NCI-H446 (cell line): ENCODE results near the gene SCN9A.
"Not testable (repeated sequence)": the region's sequence is repeated elsewhere in the genome, so short reads cannot be mapped to it uniquely, and the experiment has no call there.

Experiments used
- DNase-seq, 2 experiments: peaks; one replicate each; lab custom pipeline; 2025; lab: John Stamatoyannopoulos, UW

SCN9A gene

GRCh38 chr2:166375736-166376487, at the start of gene SCN9A:
Gene SCN9A, minus strand, starts transcription at chr2:166375944. Its CDS starts 64,188 bp downstream, at chr2:166311756.
- DNase-seq, result peak in 1 of 2 experiments; percentile 50

DNA sequence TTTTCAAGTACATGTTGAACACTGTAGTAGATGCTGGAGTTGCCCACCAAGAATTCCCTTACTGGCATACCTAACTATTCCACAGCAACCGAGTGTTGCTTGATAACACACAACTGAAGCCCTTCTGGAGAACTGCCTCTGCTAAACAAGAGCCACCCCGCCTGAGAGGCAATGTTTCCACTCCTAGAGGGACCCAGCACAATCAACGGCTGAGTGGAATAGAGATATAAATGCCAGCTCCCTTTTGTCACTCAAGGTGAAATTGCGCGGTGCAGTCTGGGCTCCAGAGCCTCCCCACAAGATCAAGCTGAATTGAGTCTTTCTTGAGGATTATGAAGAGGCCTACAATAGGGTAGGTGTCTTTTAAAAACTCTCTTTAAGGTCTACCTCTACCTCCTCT, 49.1 kb upstream of the SCN9A start:
- no peak for DNase-seq

- peak; percentile 3 to 23 for DNase-seq
These were observed 43.8 kb upstream of the SCN9A start for GRCh38 chr2:166419616-166419934.

- no peak for DNase-seq
These were observed 43.3 kb upstream of the SCN9A start for GRCh38 chr2:166418853-166419615.

DNA sequence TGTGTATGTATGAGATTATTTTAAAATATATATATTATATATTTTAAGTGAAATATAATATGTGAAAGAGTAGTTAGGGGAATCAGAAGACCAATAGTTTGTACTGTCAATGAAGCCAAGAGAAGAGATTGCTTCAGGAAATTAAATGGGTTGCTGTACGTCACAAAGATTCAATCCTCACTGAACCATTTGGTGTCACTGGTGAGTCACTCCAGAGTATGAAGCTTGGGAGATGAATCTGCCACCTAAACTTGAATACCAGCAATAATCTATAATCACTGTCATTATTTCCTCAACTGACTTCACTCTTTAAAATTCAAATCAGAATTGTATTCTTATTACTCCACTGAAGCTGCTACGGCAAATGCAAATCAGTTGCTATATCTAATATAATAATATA, 41.9 kb upstream of the SCN9A start:
- peak in 1 of 2 experiments; percentile 19 for DNase-seq

- DNase-seq, result no peak
These were observed 37.5 kb upstream of the SCN9A start for GRCh38 chr2:166413255-166413654.

DNA sequence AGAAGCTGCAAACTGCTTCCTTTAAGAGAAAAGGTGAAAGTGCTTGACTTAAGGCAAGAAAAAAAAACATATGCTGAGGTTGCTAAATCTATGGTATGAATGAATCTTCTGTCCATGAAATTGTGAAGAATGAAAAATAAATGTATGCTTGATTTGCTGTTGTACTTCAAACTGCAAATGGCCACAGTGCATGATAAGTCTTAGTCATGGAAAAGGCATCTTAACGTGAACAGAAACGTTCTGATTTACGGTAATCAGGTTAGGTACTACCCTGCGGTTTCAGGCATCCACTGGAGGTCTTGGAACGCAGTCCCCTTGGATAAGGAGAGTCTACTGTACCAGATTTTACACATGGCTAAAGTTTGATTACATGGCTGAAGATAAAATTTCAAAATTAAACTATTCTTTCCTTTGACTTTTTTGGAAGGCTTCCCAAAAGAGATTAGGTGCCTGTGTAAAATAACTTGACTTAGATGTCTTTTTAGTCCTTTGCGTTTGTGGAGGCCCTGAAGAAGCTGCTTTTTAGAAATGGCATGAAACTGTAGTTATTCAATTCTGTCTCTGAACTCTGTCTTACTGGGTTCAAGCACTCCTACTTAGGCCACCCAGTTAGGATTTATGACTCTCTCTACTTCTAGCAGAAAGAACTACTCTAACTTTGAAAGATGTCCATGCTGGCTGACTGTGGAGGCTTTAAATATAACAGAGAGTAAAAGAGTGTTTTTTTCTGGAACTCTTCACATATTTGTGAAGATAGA, 35.9 kb upstream of the SCN9A start:
- no peak for DNase-seq

- no peak for DNase-seq
These were observed 35.2 kb upstream of the SCN9A start for GRCh38 chr2:166410828-166411472.

DNA sequence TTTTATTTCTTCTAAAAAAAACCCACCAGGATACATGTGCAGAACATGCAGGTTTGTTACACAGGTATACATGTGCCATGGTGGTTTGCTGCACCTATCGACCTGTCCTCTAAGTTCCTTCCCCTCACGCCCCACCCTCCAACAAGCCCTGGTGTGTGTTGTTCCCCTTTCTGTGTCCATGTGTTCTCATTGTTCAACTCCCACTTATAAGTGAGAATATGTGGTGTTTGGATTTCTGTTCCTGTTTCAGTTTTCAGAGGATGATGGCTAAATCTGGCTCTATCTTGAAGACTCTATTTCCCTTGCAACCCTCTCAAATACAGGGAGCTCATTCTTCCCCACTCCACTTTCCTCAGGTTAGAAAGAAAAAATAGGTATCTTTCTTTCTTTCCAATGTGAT, 32.0 kb upstream of the SCN9A start:
- not testable (repeated sequence) for DNase-seq

GRCh38 chr2:166406374-166406773, 30.6 kb upstream of the SCN9A start:
- DNase-seq, result no peak

DNA sequence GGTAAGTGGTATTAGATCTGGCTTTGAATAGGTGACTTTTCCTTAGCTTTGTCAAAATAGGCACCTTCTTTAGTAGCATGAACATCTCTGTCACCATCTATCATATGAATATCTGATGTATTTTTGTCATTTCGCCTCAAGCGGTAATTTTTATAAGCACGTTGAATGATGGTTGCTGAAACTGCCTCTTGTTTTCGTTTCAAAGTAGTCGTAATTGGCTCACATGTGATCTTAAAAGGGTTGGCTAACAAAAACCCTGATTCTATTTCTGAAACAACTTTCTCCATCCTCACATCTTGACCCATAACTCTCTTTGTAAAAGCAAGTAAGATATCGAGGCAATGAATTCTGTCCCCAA, 29.8 kb upstream of the SCN9A start:
- DNase-seq, result no peak

DNA sequence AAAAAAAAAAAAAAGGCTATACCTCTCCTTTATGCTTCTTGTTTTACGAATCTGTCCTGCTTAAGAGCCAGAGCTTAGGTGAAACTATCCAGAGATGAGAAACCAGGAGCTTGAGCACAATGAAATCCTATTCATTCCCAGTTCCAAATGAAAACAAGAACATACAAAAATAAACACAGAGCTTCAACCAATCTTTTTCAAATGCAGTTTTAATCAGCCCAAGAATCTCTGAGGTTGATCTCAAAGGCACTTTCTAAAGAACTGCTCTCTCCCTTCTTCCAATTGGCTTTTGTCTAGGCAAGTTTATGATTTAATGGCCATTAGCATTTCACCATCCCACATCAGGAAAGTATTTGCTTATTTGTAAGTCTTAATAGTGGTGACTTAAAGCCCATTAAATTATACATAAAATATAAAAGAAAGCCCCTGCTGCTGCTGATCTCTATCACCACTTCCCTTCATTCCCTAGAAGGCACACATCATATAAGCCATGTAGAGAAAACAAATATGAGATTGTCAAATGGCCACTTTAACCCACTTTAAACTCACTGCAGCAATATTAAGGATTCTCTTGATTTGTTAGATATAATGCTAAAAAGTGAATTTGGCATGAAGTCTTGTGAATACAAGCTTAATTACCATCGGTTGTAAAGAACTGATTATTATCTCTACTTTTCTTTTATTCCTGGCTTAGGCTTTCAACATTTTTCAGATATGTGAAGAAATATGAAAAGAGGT, 29.3 kb upstream of the SCN9A start:
- DNase-seq, result no peak

GRCh38 chr2:166394245-166394644, 18.5 kb upstream of the SCN9A start:
- DNase-seq, result no peak

DNA sequence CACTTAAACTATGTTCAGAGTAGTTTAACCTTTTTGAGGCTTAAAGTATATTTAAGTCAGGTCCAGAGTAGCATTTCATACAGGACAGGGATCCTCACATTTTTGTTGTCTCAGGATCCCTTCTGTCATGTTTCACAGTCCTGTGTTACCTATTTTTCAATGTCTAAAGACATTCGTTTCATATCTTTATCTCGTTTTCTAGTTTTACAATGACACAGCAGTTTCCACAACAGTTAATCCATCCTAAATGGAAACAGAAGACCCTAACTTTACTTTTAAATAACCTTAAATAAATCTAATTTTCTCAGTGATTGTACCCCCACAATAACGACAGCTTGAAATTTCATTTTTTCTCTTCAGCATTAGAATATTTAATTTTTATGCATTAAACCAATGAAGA, 17.3 kb upstream of the SCN9A start:
- no peak for DNase-seq

DNA sequence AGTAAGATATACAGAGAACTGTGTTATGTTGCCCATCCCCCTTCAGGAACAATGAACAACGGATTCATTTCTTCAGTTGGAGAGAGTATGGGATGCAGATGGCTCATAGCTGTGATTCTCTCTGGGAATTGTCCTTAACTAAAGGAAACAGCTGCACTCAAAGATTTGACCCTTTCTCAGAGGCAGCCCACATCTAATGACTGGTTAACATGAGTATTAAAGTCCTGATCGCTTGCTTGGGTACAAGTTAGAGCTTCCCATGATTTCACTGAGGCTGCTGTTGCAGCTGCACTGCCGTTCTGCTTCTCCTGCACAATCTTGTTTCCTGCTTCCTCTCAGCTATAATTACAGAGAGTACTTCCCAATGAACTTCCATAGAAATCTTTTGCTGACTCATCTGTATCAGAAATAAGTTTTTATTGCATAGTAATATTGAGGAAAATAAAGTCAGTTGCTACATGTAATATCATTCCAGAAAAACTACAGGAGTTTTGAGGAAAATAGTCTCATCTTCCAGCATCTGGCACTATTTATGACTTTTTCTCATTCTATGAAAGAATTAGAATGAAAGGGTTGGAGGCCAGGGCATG, 12.8 kb upstream of the SCN9A start:
- DNase-seq, result no peak

DNA sequence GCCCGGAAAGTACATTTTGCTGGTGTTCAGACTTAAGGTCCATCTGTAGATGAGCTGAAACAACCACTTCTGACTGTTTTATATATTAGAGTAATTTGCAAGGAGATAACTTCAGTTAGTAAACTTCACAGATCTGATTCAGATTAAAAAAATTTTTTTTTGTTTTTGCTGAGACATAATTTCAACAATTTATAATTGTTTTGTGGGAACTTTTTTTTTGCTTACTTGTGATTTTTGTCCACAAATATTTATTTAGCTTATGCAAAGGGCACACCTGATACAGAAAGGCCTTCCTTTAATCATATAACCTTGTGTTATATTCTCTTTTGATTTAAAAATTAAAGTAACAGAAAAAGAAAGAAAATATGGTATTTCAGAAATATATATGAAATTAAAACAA, 9.6 kb upstream of the SCN9A start:
- DNase-seq, result no peak

- DNase-seq, result peak; percentile 2 to 30
These were observed 9.0 kb upstream of the SCN9A start for GRCh38 chr2:166384774-166385173.

GRCh38 chr2:166382448-166382847, 6.7 kb upstream of the SCN9A start:
- no peak for DNase-seq

- no peak for DNase-seq
These were observed 4.9 kb upstream of the SCN9A start for GRCh38 chr2:166380615-166381014.

DNA sequence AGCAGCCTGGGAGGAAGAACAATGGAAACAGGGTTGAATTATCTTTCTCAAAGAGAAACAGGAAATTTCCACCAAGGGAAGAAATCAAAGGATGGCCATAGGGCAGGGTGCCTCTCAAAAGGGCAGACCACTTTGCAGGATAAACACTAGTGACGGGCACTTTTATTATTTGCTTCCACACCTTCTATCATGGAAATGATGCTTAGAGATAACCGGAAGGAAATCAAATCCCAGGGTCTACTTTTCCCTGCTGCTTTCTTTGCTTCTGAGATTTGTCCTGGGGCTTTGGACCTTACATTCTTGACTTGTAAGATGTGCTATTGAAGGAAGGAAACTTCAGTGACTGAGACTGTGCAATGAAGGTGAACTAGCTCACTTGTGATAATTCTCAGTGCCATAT, 1.1 kb upstream of the SCN9A start:
- no peak for DNase-seq

DNA sequence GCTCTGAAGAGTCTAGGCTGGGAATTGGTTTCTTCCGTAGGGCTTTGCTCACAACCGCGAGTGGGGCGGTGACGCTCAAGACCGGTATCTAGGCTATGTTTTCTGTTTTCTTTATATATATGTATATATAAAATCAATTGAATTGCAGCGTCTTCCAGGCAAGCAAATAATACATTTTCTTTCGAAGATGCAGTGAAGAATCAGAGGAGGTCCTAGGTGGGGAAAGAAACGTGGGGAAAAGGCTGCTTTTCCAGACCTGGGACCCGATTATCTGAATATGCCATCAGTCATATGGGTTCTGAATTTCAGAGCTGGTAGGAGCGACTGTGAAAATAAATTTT, 714 bp upstream of the SCN9A start:
- DNase-seq, result no peak
